HAP-1 (cell line): Measurements from ENCODE around the gene ATP6V1G2.
"Not testable (repeated sequence)": the region's sequence is repeated elsewhere in the genome, so short reads cannot be mapped to it uniquely, and the experiment has no call there.

Experiments used
- DNase-seq, 2 experiments: peaks; one replicate each; pipeline ENCODE4 v3.0.0-alpha.2; 2016 to 2020; ENCODE audit warnings: low spot score in 2 of 2
- H3K27me3 ChIP-seq: fragments of 250-450 bp; sonication (Bioruptor Pico); 2 replicates; pipeline ENCODE4 v1.5.1; 2020; ENCODE audit warnings: low read depth, mild to moderate bottlenecking, moderate library complexity
- H3K36me3 ChIP-seq: fragments of 250-450 bp; sonication (Bioruptor Pico); replicated peaks from 2 replicates; pipeline ENCODE4 v1.5.1; 2020; ENCODE audit warnings: mild to moderate bottlenecking
- H3K4me1 ChIP-seq: fragments of 250-450 bp; sonication (Bioruptor Pico); 2 replicates; pipeline ENCODE4 v1.5.1; 2020; ENCODE audit warnings: mild to moderate bottlenecking
- H3K4me3 ChIP-seq: fragments of 250-450 bp; sonication (Bioruptor Pico); 2 replicates; pipeline ENCODE4 v1.5.1; 2020; ENCODE audit warnings: mild to moderate bottlenecking, moderate library complexity
- H3K9me3 ChIP-seq: fragments of 250-450 bp; sonication (Bioruptor Pico); 2 replicates; pipeline ENCODE4 v1.5.1; 2020; ENCODE audit warnings: mild to moderate bottlenecking, moderate library complexity
- in situ Hi-C: fragments of 300-500 bp; cut with MboI; formaldehyde crosslinking; loops from 3 replicates; pipeline ENCODE4 v1.14.3; 2020; ENCODE audit warnings: low sequenced_read_pairs, inconsistent platforms, mixed read lengths

ATP6V1G2 gene

GRCh38 chr6:31513456-31514165 lies 32.8 kb downstream of the ATP6V1G2 start:
- Histone ChIP-seq H3K4me3 (no peak overlapping the region), H3K9me3 (no peaks in the 10 kb centered on the region), H3K27me3 (peaks cover 10% of the 10 kb centered on the region), H3K4me1 (no peaks in the 10 kb centered on the region), H3K36me3 (peaks cover 8% of the 10 kb centered on the region)
- DNase-seq = no peak
- in situ Hi-C loops = no loop called here

DNA sequence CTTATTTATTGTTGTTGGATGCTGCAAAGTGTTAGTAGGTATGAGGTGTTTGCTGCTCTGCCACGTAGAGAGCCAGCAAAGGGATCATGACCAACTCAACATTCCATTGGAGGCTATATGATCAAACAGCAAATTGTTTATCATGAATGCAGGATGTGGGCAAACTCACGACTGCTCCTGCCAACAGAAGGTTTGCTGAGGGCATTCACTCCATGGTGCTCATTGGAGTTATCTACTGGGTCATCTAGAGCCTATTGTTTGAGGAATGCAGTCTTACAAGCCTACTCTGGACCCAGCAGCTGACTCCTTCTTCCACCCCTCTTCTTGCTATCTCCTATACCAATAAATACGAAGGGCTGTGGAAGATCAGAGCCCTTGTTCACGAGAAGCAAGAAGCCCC lies 36.4 kb downstream of the ATP6V1G2 start:
- no peaks in the 10 kb centered on the region for H3K27me3 ChIP-seq
- no peaks in the 10 kb centered on the region for H3K4me1 ChIP-seq
- H3K9me3 ChIP-seq = no peaks in the 10 kb centered on the region
- no peak overlapping the region for H3K4me3 ChIP-seq
- DNase-seq = no peak
- H3K36me3 ChIP-seq = peaks cover 16% of the 10 kb centered on the region
- in situ Hi-C loops = no loop called here

GRCh38 chr6:31509036-31509435 lies 37.4 kb downstream of the ATP6V1G2 start:
- peaks cover 16% of the 10 kb centered on the region for H3K36me3 ChIP-seq
- H3K4me1 ChIP-seq, in situ Hi-C loops: not testable (repeated sequence)

DNA sequence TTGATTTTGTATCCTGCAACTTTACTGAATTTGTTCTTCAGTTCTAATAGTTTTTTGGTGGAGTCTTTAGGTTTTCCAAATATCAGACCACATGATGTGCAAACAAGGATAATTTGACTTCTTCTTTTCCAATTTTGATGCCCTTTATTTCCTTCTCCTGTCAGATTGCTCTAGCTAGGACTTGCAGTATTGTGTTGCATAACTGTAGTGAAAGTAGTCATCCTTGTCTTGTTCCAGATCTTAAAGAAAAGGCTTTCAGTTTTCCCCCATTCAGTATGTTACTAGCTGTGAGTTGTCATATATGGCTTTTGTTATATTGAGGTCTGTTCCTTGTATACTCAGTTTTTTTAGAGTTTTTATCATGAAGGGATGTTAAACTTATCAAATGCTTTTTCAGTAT lies 43.8 kb downstream of the ATP6V1G2 start:
- in situ Hi-C loops = no loop called here

More at GRCh38 chr6:31509036-31509435, 37.4 kb downstream of the ATP6V1G2 start:
- DNase-seq, H3K27me3 ChIP-seq, H3K9me3 ChIP-seq, H3K4me3 ChIP-seq: not testable (repeated sequence)

GRCh38 chr6:31499648-31500047 lies 46.8 kb downstream of the ATP6V1G2 start:
- peaks cover 14% of the 10 kb centered on the region for H3K4me1 ChIP-seq
- H3K9me3 ChIP-seq, H3K4me3 ChIP-seq, DNase-seq, H3K36me3 ChIP-seq, in situ Hi-C loops, H3K27me3 ChIP-seq: not testable (repeated sequence)

More for the DNA sequence above, 43.8 kb downstream of the ATP6V1G2 start:
- no peak for DNase-seq
- Histone ChIP-seq H3K4me3 (no peak overlapping the region), H3K9me3 (no peaks in the 10 kb centered on the region), H3K27me3 (no peaks in the 10 kb centered on the region), H3K4me1 (peaks cover under 1% of the 10 kb centered on the region; the same call in 1 of the 2 replicates), H3K36me3 (peaks cover 7% of the 10 kb centered on the region)

DNA sequence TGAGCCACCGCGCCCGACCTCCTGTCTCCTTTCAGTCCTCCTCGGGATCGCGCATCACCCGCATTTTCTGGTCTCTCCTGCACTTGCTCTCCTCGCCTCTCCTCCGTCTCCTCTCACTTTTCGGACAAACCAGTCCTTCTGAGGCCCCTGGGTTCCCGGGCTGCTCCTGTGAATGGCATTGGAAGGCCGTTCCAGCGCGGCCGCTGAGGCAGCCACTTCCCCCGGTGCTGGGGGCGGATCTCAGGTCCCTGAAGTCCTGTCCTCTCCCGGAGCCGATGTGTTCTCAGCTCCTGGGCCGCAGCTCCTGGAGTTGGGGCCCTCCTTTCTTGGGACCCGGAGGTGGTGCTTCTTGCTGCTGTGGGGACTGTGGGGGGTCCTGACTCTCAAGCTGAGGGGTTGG lies 47.7 kb downstream of the ATP6V1G2 start:
- no peaks in the 10 kb centered on the region for H3K9me3 ChIP-seq
- DNase-seq = no peak
- H3K36me3 ChIP-seq = no peaks in the 10 kb centered on the region
- H3K4me3 ChIP-seq = no peak overlapping the region; the same call in 1 of the 2 replicates
- H3K4me1 ChIP-seq = peaks cover 14% of the 10 kb centered on the region
- in situ Hi-C loops = no loop called here
- no peaks in the 10 kb centered on the region for H3K27me3 ChIP-seq

DNA sequence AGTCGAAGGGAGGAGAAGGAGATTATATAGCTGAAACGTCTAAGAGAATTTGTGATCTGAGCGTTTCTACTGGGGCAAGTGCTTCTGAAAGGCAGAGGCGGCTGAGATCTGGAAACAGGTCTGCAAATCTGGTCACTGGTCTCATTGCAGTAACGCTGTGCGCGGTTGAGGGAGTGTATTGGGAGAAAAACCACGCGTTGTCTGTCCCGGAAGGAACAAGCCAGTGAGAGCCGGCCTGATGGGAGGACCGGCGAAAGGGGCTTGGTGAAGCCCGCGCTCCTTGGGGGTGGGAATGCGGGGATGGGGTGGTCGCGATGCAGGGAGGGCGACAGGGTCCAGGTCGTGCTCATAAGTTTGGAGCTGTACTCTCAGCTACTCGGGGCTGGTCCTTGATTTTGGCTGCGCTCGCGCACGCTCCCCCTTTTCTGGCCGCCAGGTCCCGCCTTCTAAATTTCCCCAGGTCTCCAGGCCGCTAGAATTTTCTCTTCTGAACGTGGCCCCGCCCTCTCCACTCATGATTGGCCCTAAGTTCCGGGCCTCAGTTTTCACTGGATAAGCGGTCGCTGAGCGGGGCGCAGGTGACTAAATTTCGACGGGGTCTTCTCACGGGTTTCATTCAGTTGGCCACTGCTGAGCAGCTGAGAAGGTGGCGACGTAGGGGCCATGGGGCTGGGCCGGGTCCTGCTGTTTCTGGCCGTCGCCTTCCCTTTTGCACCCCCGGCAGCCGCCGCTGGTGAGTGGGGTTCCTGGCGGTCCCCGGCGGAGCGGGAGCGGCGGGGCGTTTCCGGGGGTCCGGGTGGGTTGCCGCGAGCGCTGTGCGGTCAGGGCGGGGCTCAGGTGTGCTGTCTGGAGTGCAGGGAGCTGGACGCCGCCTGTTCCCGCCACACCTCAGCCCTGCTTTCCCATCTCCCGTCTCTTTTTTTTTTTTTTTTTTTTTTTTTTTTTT lies 48.6 kb downstream of the ATP6V1G2 start, which contains the start of gene MICB:
MICB (plus strand) TSS at position 615 of the 946 bp plus-strand sequence; CDS start at position 664, 49 bp downstream.
- in situ Hi-C loops = no loop called here
- Histone ChIP-seq H3K27me3 (no peaks in the 10 kb centered on the region), H3K9me3 (no peaks in the 10 kb centered on the region), H3K4me1 (peaks cover 21% of the 10 kb centered on the region), H3K36me3 (no peaks in the 10 kb centered on the region), H3K4me3 (peak within 1 kb of the TSS; percentile 46)
- peak; percentile 92 for DNase-seq

GRCh38 chr6:31496826-31497225 lies 49.6 kb downstream of the ATP6V1G2 start:
- in situ Hi-C loops, H3K27me3 ChIP-seq, H3K4me3 ChIP-seq, H3K36me3 ChIP-seq, H3K9me3 ChIP-seq, DNase-seq: not testable (repeated sequence)
- H3K4me1 ChIP-seq = peaks cover 24% of the 10 kb centered on the region

- Histone ChIP-seq H3K4me3 (peak overlapping the region; percentile 59; the same call in 1 of the 2 replicates), H3K27me3 (no peaks in the 10 kb centered on the region), H3K36me3 (no peaks in the 10 kb centered on the region), H3K4me1 (peaks cover 24% of the 10 kb centered on the region), H3K9me3 (no peaks in the 10 kb centered on the region)
- no peak for DNase-seq
- in situ Hi-C loops = no loop called here
These were observed 50.8 kb downstream of the ATP6V1G2 start for GRCh38 chr6:31495580-31495979.
